Activated CD8-positive, alpha-beta memory T cell treated with anti-CD3 and anti-CD28 coated beads, Interleukin-2, amount 50 U/mL, for 24 hours (primary cell): Measurements from ENCODE around the gene DNAH14.
"Not testable (repeated sequence)": the region's sequence is repeated elsewhere in the genome, so short reads cannot be mapped to it uniquely, and the experiment has no call there.

Experiments
- DNase-seq: peaks from one replicate; pipeline ENCODE4 v3.0.0-alpha.2; 2020; ENCODE audit errors: extremely low read depth

Gene DNAH14

GRCh38 chr1:225147791-225148190 lies 218.3 kb downstream of the DNAH14 start:
- DNase-seq = not testable (repeated sequence)

- DNase-seq = no peak
These were observed 222.6 kb downstream of the DNAH14 start for GRCh38 chr1:225152061-225152460.

DNA sequence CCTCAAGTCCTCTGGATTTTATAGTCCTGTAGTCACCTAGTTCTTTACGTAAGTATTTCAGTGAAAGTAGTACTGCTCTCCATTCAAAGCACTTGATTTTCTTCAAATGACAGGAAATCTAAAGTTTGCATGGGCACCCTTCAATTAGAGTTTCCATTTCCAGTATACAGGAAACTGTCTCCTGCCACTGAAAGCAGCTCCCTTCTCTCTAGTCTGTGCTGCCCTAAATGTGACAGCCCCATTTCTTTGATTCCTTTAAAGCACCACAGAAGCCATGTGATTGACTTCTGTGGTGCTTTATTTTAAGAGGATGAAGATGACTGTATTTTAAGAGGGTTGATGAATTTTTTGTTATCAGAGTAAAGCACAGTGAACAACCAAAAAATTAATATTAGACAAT lies 226.1 kb downstream of the DNAH14 start:
- DNase-seq = no peak

DNA sequence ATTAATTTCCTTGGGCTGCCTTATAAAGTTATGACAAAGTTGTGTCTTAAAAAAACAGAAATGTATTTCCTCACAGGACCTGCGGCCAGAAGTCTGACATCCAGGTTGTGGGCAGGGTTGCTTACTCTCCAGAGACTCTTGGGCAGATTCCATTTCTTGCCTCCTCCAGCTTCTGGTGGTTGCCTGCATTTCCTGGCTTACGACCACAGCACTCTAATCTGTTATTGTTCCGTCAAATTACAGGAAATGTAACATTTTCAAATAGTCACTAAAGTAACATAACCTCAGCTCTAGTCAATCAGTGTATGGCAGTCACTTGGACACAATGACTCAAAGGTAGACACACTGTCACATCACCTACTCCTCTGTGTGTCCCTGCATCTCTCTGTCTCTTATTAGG lies 226.8 kb downstream of the DNAH14 start:
- DNase-seq = no peak

DNA sequence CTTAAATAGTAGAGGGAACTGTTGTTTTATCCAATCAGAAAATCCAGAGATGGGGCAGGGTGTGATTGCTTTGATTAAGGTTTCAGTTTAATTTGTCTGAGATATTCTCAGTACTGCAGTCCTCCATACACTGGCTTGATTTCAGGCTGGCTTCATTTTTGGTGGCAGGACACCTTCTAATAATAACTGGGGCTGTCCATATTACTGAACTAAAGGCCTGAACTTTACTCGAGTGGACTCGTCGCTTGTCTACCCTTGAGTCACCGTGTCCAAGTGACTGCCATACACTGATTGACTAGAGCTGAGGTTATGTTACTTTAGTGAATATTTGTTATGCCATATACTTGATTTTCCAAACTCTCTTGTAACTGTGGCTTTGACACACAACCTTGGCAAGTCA lies 228.8 kb downstream of the DNAH14 start:
- DNase-seq = no peak

DNA sequence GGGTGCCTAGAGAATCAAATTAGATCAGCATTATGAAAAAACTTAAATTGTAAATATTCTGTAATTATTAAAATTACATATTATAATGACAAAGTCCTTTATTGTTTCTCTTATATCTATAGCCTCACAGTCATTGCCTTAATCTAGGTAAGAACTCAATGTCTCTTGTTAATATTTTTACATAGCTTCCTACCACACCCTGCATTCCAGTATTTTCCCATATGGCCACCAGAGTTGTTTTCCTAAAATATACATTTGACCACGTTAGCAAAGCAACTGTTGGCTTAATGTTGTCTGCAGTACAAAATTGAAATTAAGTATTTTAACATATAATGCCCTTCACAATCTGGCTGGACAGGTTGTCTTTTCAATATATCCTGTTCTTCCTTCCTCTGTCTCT lies 230.3 kb downstream of the DNAH14 start:
- DNase-seq = no peak

GRCh38 chr1:225177409-225177808 lies 247.9 kb downstream of the DNAH14 start:
- DNase-seq = not testable (repeated sequence)

- no peak for DNase-seq
These were observed 250.2 kb downstream of the DNAH14 start for GRCh38 chr1:225179686-225180085.

DNA sequence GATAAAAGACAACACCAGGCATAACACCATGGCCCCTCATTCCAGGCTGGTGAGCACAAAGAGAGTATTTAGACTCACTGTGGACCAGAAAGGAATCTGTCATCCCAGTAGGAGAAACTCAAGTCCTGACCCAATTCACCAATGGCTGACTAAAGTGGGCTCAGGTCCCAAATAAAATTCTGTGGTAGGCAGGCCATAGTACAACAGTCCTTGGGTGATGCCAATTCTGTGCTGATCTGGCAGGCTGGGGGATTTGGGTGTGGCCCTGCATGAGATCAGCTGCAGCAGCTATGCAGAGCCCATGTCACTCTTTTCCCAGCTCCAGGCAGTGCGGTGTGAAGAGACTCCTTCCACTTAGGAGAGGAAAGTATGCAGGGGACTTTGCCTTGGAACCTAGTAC lies 253.2 kb downstream of the DNAH14 start:
- DNase-seq = no peak

GRCh38 chr1:225191199-225191753 lies 261.8 kb downstream of the DNAH14 start:
- no peak for DNase-seq

- DNase-seq = no peak
These were observed 272.0 kb downstream of the DNAH14 start for GRCh38 chr1:225201447-225201846.

- no peak for DNase-seq
These were observed 278.3 kb downstream of the DNAH14 start for GRCh38 chr1:225207791-225208190.

DNA sequence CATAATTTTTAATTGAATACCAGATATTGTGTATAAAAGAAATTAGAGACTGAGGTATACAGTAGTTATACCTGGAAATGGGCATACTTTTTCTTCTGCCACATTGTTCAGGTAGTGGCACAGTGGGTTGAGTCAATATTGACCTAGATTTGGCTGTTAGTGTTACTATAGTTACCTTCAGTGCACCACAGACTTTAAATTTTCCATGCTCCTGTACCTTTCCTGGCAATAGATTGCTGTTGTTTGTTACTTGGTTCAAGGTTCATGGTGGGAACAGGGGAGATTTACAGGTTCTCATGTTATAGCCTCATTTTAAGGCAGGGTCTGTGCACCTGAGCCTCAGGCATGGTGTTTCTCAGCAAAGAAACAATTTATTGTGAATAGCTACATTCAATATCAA lies 279.7 kb downstream of the DNAH14 start:
- no peak for DNase-seq

DNA sequence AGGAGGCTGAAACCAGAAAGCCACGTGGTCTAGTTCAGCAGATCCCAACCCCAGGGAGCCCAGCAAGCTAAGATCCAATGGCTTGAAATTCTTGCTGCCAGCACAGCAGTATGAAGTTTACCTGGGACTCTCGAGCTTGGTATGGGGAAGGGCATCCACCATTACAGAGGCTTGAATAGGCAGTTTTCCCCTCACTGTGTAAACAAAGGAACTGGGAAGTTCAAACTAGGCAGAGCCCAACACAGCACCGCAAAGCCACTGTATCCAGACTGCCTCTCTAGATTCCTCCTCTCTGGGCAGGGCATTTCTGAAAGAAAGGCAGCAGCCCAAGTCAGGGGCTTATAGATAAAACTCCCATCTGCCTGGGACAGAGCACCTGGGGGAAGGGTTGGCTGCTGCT lies 280.7 kb downstream of the DNAH14 start:
- DNase-seq = not testable (repeated sequence)

GRCh38 chr1:225211694-225212442 lies 282.4 kb downstream of the DNAH14 start:
- DNase-seq = not testable (repeated sequence)

DNA sequence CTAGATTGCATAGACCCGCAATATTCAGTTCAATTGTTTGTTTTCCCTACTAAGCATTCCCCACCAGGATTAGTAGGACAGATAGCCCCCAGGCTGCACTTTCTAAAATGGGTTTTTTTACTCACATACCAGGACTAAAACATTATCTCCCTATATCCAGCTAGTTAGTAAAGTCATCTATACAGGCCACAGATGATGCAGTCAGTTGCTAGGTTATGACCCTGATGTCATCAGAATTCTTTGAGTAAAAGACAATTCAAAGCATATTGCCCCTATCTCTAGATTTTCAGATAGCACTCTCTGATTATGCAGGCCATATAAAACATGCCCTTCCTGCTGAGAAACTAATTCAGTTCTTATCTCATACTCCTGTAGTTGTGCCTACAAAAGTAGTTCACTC lies 294.8 kb downstream of the DNAH14 start:
- no peak for DNase-seq

DNA sequence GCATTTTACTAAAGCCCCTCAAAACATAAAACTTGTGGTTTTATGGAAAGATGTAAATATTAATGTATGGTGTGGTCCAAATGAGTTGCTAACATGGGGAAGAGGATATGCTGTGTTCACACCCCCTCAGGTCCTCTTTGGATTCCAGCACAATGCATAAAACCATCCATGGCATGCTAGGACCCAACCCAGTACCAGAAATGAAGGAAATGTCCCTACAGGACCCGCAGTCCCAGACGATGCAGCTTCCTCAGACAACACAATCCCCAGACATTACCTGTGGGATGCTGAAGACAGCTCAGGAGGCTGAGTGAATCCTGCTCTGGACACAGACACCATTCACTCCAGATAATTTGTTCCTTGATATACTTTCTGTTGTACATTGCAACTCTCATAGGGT lies 296.2 kb downstream of the DNAH14 start:
- DNase-seq = no peak

- no peak for DNase-seq
These were observed 299.4 kb downstream of the DNAH14 start for GRCh38 chr1:225228871-225229303.

DNA sequence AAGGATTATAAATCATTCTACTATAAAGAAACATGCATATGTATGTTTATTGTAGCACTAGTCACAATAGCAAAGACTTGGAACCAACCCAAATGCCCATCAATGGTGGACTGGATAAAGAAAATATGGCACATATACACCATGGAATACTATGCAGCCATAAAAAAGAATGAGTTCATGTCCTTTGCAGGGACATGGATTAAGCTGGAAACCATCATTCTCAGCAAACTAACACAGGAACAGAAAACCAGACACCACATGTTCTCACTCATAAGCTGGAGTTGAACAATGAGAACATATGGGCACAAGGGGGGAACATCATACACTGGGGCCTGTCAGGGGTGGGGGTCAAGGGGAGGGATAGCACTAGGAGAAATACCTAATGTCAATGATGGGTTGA lies 300.0 kb downstream of the DNAH14 start:
- not testable (repeated sequence) for DNase-seq

DNA sequence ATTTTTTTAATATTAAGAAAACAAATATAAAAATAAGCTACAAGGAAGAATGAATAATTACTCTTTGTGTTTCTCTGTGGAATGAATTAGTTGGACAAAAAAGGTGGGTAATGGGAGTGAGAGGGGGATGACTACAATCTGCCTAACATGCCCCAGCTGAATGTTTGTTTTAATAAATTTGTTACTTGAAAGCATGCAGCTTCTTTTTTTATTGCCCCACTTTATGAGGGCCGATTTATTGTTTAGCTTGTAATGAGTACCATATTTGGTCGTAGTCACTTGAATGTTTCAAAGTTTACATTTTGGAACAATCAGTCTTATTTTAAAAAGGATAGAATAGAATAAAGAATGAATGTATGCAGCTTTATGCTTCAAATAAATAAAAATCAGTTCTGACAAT lies 301.0 kb downstream of the DNAH14 start:
- DNase-seq = no peak

DNA sequence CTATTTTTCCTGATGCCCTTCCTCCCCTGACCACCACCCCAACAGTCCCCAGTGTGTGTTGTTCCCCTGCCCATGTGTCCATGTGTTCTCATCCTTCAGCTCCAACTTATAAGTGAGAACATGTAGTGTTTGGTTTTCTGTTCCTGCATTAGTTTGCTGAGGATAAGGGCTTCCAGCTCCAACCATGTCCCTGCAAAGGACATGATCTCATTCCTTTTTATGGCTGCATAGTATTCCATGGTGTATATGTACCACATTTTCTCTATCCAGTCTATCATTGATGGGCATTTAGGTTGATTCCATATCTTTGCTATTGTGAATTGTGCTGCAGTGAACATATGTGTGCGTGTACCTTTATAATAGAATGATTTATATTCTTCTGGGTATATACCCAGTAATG lies 303.5 kb downstream of the DNAH14 start:
- not testable (repeated sequence) for DNase-seq

GRCh38 chr1:225242611-225243010 lies 313.1 kb downstream of the DNAH14 start:
- DNase-seq = no peak

- no peak for DNase-seq
These were observed 321.0 kb downstream of the DNAH14 start for GRCh38 chr1:225250432-225250831.

DNA sequence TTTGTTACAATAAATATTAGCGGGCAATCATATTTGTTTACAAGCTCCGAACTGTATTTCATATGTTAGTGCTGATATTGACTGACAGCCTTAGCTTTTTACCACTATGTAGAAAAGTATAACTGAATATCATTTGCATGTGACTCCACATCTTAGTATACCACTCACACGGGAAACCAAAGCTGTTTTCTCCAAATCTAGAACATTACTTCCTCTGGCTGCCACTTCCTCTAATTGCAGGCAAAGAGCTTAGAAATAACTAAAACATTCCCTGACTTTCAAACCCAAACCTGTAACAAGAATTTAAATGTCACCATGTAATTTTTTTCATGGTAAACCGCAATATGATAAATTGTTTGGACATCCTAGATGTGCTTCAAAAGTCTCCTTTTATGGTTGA lies 323.7 kb downstream of the DNAH14 start:
- DNase-seq = no peak
